WI38 (cell line): ENCODE data around the gene MON2.

ENCODE experiments used
- H3K4me3 ChIP-seq: 2 replicates; pipeline ENCODE4 v1.5.1; 2011; ENCODE audit warnings: low read depth, mild to moderate bottlenecking, control low read depth, low read length
- CTCF ChIP-seq: IDR thresholded peaks from 2 replicates; pipeline ENCODE4 v1.5.1; 2012; ENCODE audit warnings: low read depth, mild to moderate bottlenecking, control low read depth, low read length

The MON2 gene

GRCh38 chr12:62637679-62638078, 171.1 kb downstream of the MON2 start:
- no peak overlapping the region for H3K4me3 ChIP-seq
- TF ChIP-seq CTCF, result no peak

DNA sequence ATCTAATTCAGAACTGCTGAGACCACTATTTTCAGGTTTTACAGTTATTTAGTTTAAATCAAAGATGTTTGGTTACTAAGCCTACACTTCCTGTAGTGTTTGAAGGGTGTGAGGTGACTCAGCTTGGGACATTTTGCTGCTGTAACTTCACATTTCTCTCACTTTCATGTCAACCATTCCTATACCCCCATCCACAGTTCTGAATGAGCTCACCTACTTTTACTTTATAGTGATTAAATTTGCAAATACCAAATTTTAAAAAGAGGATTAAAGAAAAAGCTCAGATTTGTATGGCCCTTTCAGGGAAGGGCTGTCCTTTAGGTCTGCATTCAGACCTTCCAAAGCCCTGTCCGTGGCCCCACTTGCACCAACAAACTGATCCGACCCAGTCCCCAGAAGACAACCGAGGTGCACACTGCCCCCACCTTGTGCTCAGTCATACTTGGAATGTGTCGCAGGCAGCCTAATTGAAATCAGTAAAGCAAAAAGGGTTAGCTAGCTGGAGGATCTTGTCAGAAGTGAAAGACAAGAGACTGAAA, 174.4 kb downstream of the MON2 start:
- no peak for TF ChIP-seq CTCF
- no peak overlapping the region for H3K4me3 ChIP-seq

DNA sequence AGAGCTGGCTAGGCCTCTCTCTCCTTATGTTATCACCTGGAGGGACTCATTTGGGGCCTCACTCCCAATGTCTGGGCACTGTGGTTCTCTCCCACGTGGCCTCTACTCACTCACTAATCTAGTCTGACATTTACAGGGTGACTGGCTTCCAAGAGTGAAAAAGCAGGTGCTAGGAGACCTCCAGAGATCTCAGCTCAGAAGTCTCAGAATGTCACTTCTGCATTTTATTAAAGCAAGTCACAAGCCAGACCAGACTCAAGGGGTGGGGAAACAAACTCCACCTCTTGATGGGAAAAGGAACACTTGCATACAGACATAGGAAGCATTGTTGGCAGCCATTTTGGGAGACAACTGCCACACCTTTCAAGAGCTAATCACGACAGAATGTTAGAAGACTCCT, 175.9 kb downstream of the MON2 start:
- no peak for TF ChIP-seq CTCF
- no peak overlapping the region for H3K4me3 ChIP-seq

GRCh38 chr12:62643486-62643885, 176.9 kb downstream of the MON2 start:
- no peak for TF ChIP-seq CTCF
- no peak overlapping the region for H3K4me3 ChIP-seq

- no peak for TF ChIP-seq CTCF
- no peak overlapping the region for H3K4me3 ChIP-seq
Observed at GRCh38 chr12:62646566-62646965, 179.9 kb downstream of the MON2 start.

DNA sequence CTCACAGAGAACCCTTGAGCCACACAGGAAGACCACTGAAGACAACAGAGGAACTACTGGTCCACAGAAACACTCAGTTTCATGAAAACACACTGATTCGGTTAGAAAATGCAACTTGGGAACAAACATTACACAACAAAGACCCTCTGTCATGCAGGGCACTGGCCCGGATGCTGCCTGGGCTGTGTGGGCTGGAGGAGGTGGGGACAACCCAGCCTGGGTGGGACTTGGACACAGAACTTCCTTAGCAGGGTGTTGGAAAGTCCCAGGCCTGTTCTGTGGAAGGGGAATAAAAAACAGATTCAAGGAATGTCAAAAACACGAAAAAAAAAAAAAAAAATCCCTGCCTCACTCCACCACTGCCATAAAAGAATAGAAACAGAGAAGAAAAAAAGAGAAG, 181.0 kb downstream of the MON2 start:
- TF ChIP-seq CTCF, result no peak
- no peak overlapping the region for H3K4me3 ChIP-seq

DNA sequence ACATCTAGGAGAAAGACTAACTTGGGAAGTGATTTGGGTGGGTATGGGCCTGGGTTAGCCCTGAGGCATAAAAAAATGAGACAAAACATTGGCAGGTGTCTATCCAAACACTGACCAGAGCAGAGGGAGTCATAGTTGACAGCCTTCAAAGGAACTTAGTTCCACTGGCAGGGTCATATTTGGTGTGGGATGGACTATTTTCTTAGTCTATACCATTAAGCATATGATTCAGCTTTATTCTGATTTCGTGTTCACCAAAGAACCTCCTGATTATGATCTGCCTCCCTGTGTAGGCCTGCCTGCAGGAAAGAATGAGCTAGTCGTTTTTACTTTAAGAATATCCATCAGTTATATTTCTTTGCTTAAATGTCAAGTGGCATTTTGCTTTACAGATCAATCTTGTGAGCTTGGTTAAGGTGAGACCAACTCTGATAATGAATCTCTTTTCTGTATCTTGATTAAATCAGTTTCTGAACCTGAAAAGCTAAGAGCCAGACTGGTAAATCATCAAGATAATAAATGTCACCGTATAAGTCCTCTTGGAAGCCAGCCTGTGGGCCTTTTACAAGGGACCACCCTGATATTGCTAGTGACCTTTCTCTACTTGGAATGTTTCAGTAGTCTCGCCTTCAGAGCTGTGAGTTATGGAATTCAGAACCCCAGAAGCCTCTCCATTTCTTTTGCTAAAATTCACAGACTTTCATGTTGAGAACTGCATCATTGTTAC, 182.9 kb downstream of the MON2 start:
- no peak for TF ChIP-seq CTCF
- H3K4me3 ChIP-seq, result no peak overlapping the region
